Keratinocyte (primary cell): Measurements from ENCODE around the gene ABR. TPM values are rescaled to one million over a fixed set of nuclear protein-coding genes. Genes with fewer than 3 reads are reported as not detected.

ENCODE experiments used
- DNase-seq: peaks from one replicate; pipeline ENCODE4 v3.0.0-alpha.2; 2011; ENCODE audit warnings: low read depth, missing footprints, low spot score
- FAIRE-seq: peaks from 2 replicates; lab custom pipeline; 2011; peaks lifted over from hg19 to GRCh38; lab: Jason Lieb, UNC
- H2AFZ ChIP-seq: 2 replicates; pipeline ENCODE4 v1.6.0; 2012; ENCODE audit warnings: low read length, control low read depth, inconsistent platforms; ENCODE audit not compliant: control insufficient read depth
- H3K27ac ChIP-seq: 2 replicates; pipeline ENCODE4 v1.5.1; 2011; ENCODE audit warnings: low read length; ENCODE audit not compliant: control insufficient read depth, insufficient read depth
- H3K27me3 ChIP-seq: 3 replicates; pipeline ENCODE4 v1.6.0; 2011; ENCODE audit warnings: low read length; ENCODE audit not compliant: control insufficient read depth, insufficient read depth; ENCODE audit errors: extremely low read depth
- H3K36me3 ChIP-seq, 2 experiments: 2 replicates in 1 of 2; 3 replicates in 1 of 2; pipeline ENCODE4 v1.5.1; 2011; ENCODE audit warnings: low read length in 2 of 2, mild to moderate bottlenecking in 1 of 2; ENCODE audit not compliant: control insufficient read depth in 2 of 2, insufficient read depth in 2 of 2; ENCODE audit errors: extremely low read depth in 1 of 2
- H3K4me1 ChIP-seq: 3 replicates; pipeline ENCODE4 v1.5.1; 2011; ENCODE audit warnings: low read length; ENCODE audit not compliant: control insufficient read depth, insufficient read depth; ENCODE audit errors: extremely low read depth
- H3K4me2 ChIP-seq: 3 replicates; pipeline ENCODE4 v1.6.0; 2011; ENCODE audit warnings: low read depth, low read length; ENCODE audit not compliant: control insufficient read depth, insufficient read depth; ENCODE audit errors: extremely low read depth
- H3K4me3 ChIP-seq, 3 experiments: fragments of 200-600 bp in 1 of 3; sonication (generic) in 1 of 3; 2 replicates in 2 of 3; 3 replicates in 1 of 3; pipeline ENCODE4 v1.5.1; 2011 to 2016; ENCODE audit warnings: low read length in 3 of 3, mild to moderate bottlenecking in 3 of 3, control low read depth in 2 of 3, inconsistent platforms in 1 of 3, low read depth in 1 of 3, mixed read lengths in 1 of 3, mixed run types in 1 of 3, moderate library complexity in 1 of 3; ENCODE audit not compliant: control insufficient read depth in 2 of 3, insufficient read depth in 2 of 3; ENCODE audit errors: extremely low read depth in 1 of 3
- H3K79me2 ChIP-seq: 2 replicates; pipeline ENCODE4 v1.6.0; 2012; ENCODE audit warnings: low read length; ENCODE audit not compliant: control insufficient read depth, insufficient read depth
- H3K9ac ChIP-seq: 3 replicates; pipeline ENCODE4 v1.6.0; 2011; ENCODE audit warnings: low read length; ENCODE audit not compliant: control insufficient read depth, insufficient read depth; ENCODE audit errors: extremely low read depth
- H3K9me1 ChIP-seq: 3 replicates; pipeline ENCODE4 v1.6.0; 2011; ENCODE audit warnings: low read length; ENCODE audit not compliant: control insufficient read depth, insufficient read depth; ENCODE audit errors: extremely low read depth
- H3K9me3 ChIP-seq: 2 replicates; pipeline ENCODE4 v1.5.1; 2012; ENCODE audit warnings: low read depth, low read length; ENCODE audit not compliant: control insufficient read depth
- H4K20me1 ChIP-seq: 3 replicates; pipeline ENCODE4 v1.6.0; 2011; ENCODE audit warnings: low read length; ENCODE audit not compliant: control insufficient read depth, insufficient read depth; ENCODE audit errors: extremely low read depth
- EZH2 ChIP-seq: IDR thresholded peaks from one replicate; pipeline ENCODE4 v1.6.1; 2012; ENCODE audit warnings: inconsistent platforms, mild to moderate bottlenecking, low read length, moderate library complexity
- dilution Hi-C: fragments of 300-500 bp; cut with MboI; formaldehyde crosslinking; loops from one replicate; pipeline ENCODE4 v1.7.0; 2020; ENCODE audit warnings: low sequenced_read_pairs; ENCODE audit not compliant: extremely low pct_ligation_motif_present
- polyA plus RNA-seq, 5 experiments: library from polyadenylated mRNA; depleted of rRNA in 3 of 5; stranded (reverse) in 3 of 5; stranded (forward) in 1 of 5; unstranded in 1 of 5; fragments of >200 nt; gene quantifications; 1 replicate in 1 of 5; 2 replicates in 3 of 5; 3 replicates in 1 of 5; pipeline versions ENCODE4 v1.2.1 to v1.2.3, GENCODE V29; 2011 to 2012; ENCODE audit warnings: missing spikeins in 2 of 5, low read depth in 1 of 5, low replicate concordance in 1 of 5
- TF ChIP-seq, protein P1 (sequence below), 3 experiments: IDR thresholded peaks in 1 of 3; conservative IDR thresholded peaks in 1 of 3; optimal IDR thresholded peaks in 1 of 3; 2 replicates in 2 of 3; 3 replicates in 1 of 3; pipeline versions ENCODE3 to v1.5.1; 2011; ENCODE audit warnings: low read length in 3 of 3, mild to moderate bottlenecking in 3 of 3, moderate library complexity in 2 of 3, control low read depth in 1 of 3, inconsistent platforms in 1 of 3; ENCODE audit not compliant: insufficient read depth in 2 of 3; ENCODE audit errors: extremely low read depth in 1 of 3

ABR gene
- polyA plus RNA-seq, 1 donor (not counting 4 experiments of a cell fraction or from before 2014, with no cell fraction given) = 17.3 TPM

DNA sequence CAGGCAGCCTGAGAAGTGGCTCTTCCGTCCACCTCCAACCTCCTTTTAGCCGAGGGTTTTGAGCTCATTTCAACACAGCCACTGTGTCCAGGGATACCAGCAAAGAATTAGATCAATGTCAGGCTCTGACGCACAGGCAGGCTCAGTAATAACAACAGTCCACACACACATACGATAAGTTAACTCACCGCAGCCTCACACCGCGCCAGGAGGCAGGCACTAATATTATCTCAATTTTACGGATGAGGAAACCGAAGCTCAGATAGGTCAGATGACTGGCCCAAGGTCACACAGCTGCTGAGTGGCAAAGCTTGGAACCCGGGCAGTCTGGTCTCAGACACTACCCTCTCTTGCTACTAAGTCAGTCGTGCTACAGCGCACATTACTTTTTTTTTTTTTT lies 22.9 kb downstream of the ABR start:
- Histone ChIP-seq H3K27ac (no peak overlapping the region), H3K4me1 (no peaks in the 10 kb centered on the region), H3K9ac (no peak overlapping the region), H3K9me3 (no peaks in the 10 kb centered on the region), H3K9me1 (no peaks in the 10 kb centered on the region), H3K36me3 (no peaks in the 10 kb centered on the region), H3K79me2 (no peaks in the 10 kb centered on the region), H2AFZ (no peak overlapping the region), H3K27me3 (peaks cover 11% of the 10 kb centered on the region), H4K20me1 (no peaks in the 10 kb centered on the region), H3K4me3 (no peak overlapping the region), H3K4me2 (no peak overlapping the region)
- FAIRE-seq (no peak), DNase-seq (no peak)
- dilution Hi-C loops = no loop called here
- no peak for TF ChIP-seq EZH2
- TF ChIP-seq, protein P1, sequence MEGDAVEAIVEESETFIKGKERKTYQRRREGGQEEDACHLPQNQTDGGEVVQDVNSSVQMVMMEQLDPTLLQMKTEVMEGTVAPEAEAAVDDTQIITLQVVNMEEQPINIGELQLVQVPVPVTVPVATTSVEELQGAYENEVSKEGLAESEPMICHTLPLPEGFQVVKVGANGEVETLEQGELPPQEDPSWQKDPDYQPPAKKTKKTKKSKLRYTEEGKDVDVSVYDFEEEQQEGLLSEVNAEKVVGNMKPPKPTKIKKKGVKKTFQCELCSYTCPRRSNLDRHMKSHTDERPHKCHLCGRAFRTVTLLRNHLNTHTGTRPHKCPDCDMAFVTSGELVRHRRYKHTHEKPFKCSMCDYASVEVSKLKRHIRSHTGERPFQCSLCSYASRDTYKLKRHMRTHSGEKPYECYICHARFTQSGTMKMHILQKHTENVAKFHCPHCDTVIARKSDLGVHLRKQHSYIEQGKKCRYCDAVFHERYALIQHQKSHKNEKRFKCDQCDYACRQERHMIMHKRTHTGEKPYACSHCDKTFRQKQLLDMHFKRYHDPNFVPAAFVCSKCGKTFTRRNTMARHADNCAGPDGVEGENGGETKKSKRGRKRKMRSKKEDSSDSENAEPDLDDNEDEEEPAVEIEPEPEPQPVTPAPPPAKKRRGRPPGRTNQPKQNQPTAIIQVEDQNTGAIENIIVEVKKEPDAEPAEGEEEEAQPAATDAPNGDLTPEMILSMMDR (optimal IDR thresholded peaks at IDR 0.05 in 1 of 3, IDR thresholded peaks at IDR 0.05 in 1 of 3, conservative IDR thresholded peaks at IDR 0.05 in 1 of 3; ENCODE audit: extremely low read depth in 1 of 3, insufficient read depth in 2 of 3, low read length in 3 of 3) = no peak

DNA sequence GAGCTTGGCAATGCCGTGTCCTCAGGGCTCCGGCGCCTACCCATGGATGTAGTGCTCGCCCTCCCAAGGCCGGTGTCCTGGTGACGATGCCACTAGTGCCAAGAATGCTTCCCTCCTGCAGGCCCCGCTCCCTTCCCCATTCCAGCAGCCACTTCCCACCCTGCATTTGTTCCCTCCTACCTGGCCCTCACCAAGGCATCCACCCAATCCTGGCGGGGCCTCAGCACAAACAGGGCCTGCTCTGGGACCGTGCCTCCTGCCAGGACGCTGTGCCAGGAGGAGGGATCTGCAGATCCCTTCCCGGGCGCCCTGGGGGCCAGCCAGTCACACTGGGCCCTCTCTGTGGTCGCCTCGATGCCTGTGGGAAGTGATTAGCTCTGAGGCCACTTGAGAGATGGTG lies 25.1 kb downstream of the ABR start:
- H4K20me1 ChIP-seq = no peaks in the 10 kb centered on the region
- dilution Hi-C loops = no loop called here
- H3K9ac ChIP-seq = no peak overlapping the region
- DNase-seq (no peak), FAIRE-seq (no peak)
- H3K4me2 ChIP-seq = no peak overlapping the region
- H3K9me3 ChIP-seq = no peaks in the 10 kb centered on the region
- TF ChIP-seq, protein P1 (optimal IDR thresholded peaks at IDR 0.05 in 1 of 3, IDR thresholded peaks at IDR 0.05 in 1 of 3, conservative IDR thresholded peaks at IDR 0.05 in 1 of 3; ENCODE audit: extremely low read depth in 1 of 3, insufficient read depth in 2 of 3, low read length in 3 of 3) = no peak
- no peak for TF ChIP-seq EZH2
- no peak overlapping the region for H3K27ac ChIP-seq
- no peaks in the 10 kb centered on the region for H3K79me2 ChIP-seq
- H2AFZ ChIP-seq = no peak overlapping the region
- peaks cover 11% of the 10 kb centered on the region for H3K27me3 ChIP-seq
- no peaks in the 10 kb centered on the region for H3K36me3 ChIP-seq
- H3K4me1 ChIP-seq = no peaks in the 10 kb centered on the region
- H3K4me3 ChIP-seq = no peak overlapping the region
- no peaks in the 10 kb centered on the region for H3K9me1 ChIP-seq
